Astrocyte (in vitro differentiated cells and primary cell): ENCODE results near the gene GSX2. TPM values are rescaled to one million over a fixed set of nuclear protein-coding genes. Genes with fewer than 3 reads are reported as not detected.

Experiments
- DNase-seq: peaks from one replicate; pipeline ENCODE4 v3.0.0-alpha.2; 2010; ENCODE audit warnings: low read depth
- FAIRE-seq: peaks from 2 replicates; lab custom pipeline; 2011; peaks lifted over from hg19 to GRCh38; lab: Jason Lieb, UNC
- H2AFZ ChIP-seq: 2 replicates; pipeline ENCODE4 v1.6.0; 2012; ENCODE audit warnings: low read depth, low read length, inconsistent platforms
- H3K27ac ChIP-seq: 2 replicates; pipeline ENCODE4 v1.5.1; 2011; ENCODE audit warnings: low read depth, low read length, inconsistent platforms
- H3K27me3 ChIP-seq: 2 replicates; pipeline ENCODE4 v1.6.0; 2011; ENCODE audit warnings: low read length, inconsistent platforms; ENCODE audit not compliant: insufficient read depth
- H3K36me3 ChIP-seq: 2 replicates; pipeline ENCODE4 v1.5.1; 2011; ENCODE audit warnings: low read length, inconsistent platforms; ENCODE audit not compliant: insufficient read depth
- H3K4me1 ChIP-seq: 2 replicates; pipeline ENCODE4 v1.5.1; 2011; ENCODE audit warnings: low read length, inconsistent platforms; ENCODE audit not compliant: insufficient read depth
- H3K4me2 ChIP-seq: 2 replicates; pipeline ENCODE4 v1.6.0; 2012; ENCODE audit warnings: low read length, inconsistent platforms
- H3K4me3 ChIP-seq: 2 replicates; pipeline ENCODE4 v1.5.1; 2011; ENCODE audit warnings: low read depth, mild to moderate bottlenecking, low read length, inconsistent platforms; ENCODE audit not compliant: insufficient read depth
- H3K79me2 ChIP-seq: 2 replicates; pipeline ENCODE4 v1.6.0; 2012; ENCODE audit warnings: mild to moderate bottlenecking, low read length, inconsistent platforms; ENCODE audit not compliant: insufficient read depth
- H3K9ac ChIP-seq: 2 replicates; pipeline ENCODE4 v1.6.0; 2012; ENCODE audit warnings: mild to moderate bottlenecking, low read length, inconsistent platforms
- H3K9me3 ChIP-seq: 2 replicates; pipeline ENCODE4 v1.5.1; 2012; ENCODE audit warnings: low read depth, mild to moderate bottlenecking, low read length, inconsistent platforms; ENCODE audit not compliant: insufficient read depth
- H4K20me1 ChIP-seq: 2 replicates; pipeline ENCODE4 v1.6.0; 2012; ENCODE audit warnings: low read length, inconsistent platforms; ENCODE audit not compliant: insufficient read depth
- H3K27ac Mint-ChIP-seq: one replicate; pipeline ENCODE4 v1.8.0; 2021; ENCODE audit warnings: mild to moderate bottlenecking, mixed read lengths; ENCODE audit not compliant: unreplicated experiment
- H3K27me3 Mint-ChIP-seq: one replicate; pipeline ENCODE4 v1.8.0; 2021; ENCODE audit warnings: low read depth, mixed read lengths; ENCODE audit not compliant: unreplicated experiment
- H3K36me3 Mint-ChIP-seq: one replicate; pipeline ENCODE4 v1.8.0; 2021; ENCODE audit warnings: low read depth, mixed read lengths; ENCODE audit not compliant: unreplicated experiment
- H3K4me1 Mint-ChIP-seq: one replicate; pipeline ENCODE4 v1.8.0; 2021; ENCODE audit warnings: low read depth, mixed read lengths; ENCODE audit not compliant: unreplicated experiment
- H3K4me3 Mint-ChIP-seq: one replicate; pipeline ENCODE4 v1.8.0; 2021; ENCODE audit warnings: mild to moderate bottlenecking, moderate library complexity, mixed read lengths; ENCODE audit not compliant: unreplicated experiment
- H3K9me3 Mint-ChIP-seq: one replicate; pipeline ENCODE4 v1.8.0; 2021; ENCODE audit warnings: mild to moderate bottlenecking, mixed read lengths; ENCODE audit not compliant: unreplicated experiment
- EZH2 ChIP-seq: IDR thresholded peaks from 2 replicates; pipeline ENCODE4 v1.6.1; 2012; ENCODE audit warnings: mild to moderate bottlenecking, low read length, inconsistent platforms; ENCODE audit not compliant: insufficient read depth
- total RNA-seq: library from RNA; stranded (reverse); gene quantifications from 2 replicates; pipeline ENCODE4 v1.2.1, GENCODE V29; 2021
- TF ChIP-seq, protein P1 (sequence below): IDR thresholded peaks from 2 replicates; pipeline ENCODE4 v1.5.1; 2011; ENCODE audit warnings: low read depth, mild to moderate bottlenecking, inconsistent platforms, low read length, moderate library complexity; ENCODE audit not compliant: insufficient read depth

Gene GSX2
- total RNA-seq, 1 donor from 2014 or later, result 1.7 TPM

DNA sequence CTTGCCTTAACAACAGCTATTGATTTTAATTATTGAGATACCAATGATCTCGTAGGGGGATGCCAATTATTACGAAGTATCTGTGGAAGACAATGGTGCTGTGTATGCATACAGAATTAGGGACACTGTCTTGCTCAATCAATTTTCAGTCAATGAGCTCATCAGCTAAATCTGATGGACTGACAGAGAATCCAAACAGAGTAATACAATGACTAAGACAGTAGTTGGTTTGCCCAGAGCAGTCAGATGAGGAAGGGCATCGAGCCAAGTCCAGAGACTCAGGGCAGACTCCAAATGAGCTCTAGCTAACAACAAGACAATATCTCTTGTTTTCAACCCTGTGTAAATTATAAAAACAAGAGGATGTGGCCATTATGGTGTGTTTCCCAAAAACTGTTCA is 14.7 kb upstream of the GSX2 start:
- Histone ChIP-seq H3K4me2 (peak overlapping the region; percentile 6), H2AFZ (no peak overlapping the region)
- FAIRE-seq, result peak; percentile 99

DNA sequence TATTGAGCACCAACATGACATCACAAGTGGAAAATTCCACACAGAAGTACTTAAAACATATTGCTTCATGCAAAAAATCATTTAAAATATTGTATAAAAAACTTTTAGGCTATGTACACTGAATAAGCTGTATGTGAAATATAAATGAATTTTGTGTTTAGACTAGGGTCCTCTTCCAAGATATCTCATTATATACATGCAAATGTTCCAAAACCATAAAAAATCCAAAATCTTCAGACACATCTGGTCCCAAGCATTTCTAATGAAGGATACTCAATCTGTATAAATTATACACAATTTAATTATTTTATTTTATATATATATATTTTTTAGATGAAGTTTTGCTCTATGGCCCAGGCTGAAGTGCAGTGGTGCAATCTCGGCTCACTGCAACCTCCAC is 10.1 kb upstream of the GSX2 start:
- no peaks in the 10 kb centered on the region for H3K36me3 ChIP-seq
- H3K4me1 ChIP-seq, result peaks cover 25% of the 10 kb centered on the region
- peaks cover 29% of the 10 kb centered on the region for H3K27me3 ChIP-seq
- H3K36me3 Mint-ChIP-seq, result no peaks in the 10 kb centered on the region
- no peak for DNase-seq
- TF ChIP-seq EZH2, result no peak
- TF ChIP-seq, protein P1, sequence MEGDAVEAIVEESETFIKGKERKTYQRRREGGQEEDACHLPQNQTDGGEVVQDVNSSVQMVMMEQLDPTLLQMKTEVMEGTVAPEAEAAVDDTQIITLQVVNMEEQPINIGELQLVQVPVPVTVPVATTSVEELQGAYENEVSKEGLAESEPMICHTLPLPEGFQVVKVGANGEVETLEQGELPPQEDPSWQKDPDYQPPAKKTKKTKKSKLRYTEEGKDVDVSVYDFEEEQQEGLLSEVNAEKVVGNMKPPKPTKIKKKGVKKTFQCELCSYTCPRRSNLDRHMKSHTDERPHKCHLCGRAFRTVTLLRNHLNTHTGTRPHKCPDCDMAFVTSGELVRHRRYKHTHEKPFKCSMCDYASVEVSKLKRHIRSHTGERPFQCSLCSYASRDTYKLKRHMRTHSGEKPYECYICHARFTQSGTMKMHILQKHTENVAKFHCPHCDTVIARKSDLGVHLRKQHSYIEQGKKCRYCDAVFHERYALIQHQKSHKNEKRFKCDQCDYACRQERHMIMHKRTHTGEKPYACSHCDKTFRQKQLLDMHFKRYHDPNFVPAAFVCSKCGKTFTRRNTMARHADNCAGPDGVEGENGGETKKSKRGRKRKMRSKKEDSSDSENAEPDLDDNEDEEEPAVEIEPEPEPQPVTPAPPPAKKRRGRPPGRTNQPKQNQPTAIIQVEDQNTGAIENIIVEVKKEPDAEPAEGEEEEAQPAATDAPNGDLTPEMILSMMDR, result no peak
- no peaks in the 10 kb centered on the region for H4K20me1 ChIP-seq
- no peak overlapping the region for H3K4me3 Mint-ChIP-seq
- H3K79me2 ChIP-seq, result no peaks in the 10 kb centered on the region
- H3K4me2 ChIP-seq, result no peak overlapping the region
- no peak overlapping the region for H3K4me3 ChIP-seq
- no peak overlapping the region for H3K27ac ChIP-seq
- peaks cover 22% of the 10 kb centered on the region for H3K27me3 Mint-ChIP-seq
- no peak overlapping the region for H2AFZ ChIP-seq
- H3K27ac Mint-ChIP-seq, result no peak overlapping the region
- no peaks in the 10 kb centered on the region for H3K9me3 Mint-ChIP-seq
- H3K4me1 Mint-ChIP-seq, result peaks cover 25% of the 10 kb centered on the region
- FAIRE-seq, result no peak
- no peaks in the 10 kb centered on the region for H3K9me3 ChIP-seq
- no peak overlapping the region for H3K9ac ChIP-seq

More for the DNA sequence above, 14.7 kb upstream of the GSX2 start:
- Histone ChIP-seq H3K4me1 (peaks cover 19% of the 10 kb centered on the region), H4K20me1 (no peaks in the 10 kb centered on the region), H3K79me2 (no peaks in the 10 kb centered on the region), H3K9me3 (no peaks in the 10 kb centered on the region), H3K4me3 (no peak overlapping the region), H3K9ac (no peak overlapping the region), H3K36me3 (no peaks in the 10 kb centered on the region), H3K27me3 (no peaks in the 10 kb centered on the region), H3K27ac (peak overlapping the region; percentile 13)
- no peaks in the 10 kb centered on the region for H3K9me3 Mint-ChIP-seq
- H3K4me3 Mint-ChIP-seq, result no peak overlapping the region
- peaks cover 31% of the 10 kb centered on the region for H3K4me1 Mint-ChIP-seq
- no peaks in the 10 kb centered on the region for H3K27me3 Mint-ChIP-seq
- no peak for TF ChIP-seq EZH2
- TF ChIP-seq, protein P1, result no peak
- no peaks in the 10 kb centered on the region for H3K36me3 Mint-ChIP-seq
- DNase-seq, result peak; percentile 75
- peak overlapping the region; percentile 63 for H3K27ac Mint-ChIP-seq

DNA sequence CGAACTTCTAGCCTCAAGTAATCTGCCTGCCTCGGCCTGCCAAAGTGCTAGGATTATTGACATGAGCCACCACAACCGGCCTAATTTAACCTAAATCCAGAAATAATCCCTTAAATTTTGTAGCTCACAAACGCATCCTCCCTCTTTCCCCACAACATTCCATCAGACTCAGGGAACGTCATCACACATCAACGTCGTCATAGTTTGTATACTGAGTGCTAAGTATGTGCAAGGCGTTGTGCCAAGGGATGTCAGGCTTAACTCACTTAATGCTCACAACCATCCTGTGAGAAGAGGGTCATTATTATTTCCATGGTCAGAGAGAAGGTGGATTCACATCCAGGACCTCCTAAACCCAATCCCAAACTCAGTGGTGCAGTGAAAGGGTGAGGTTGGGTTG is 9.6 kb upstream of the GSX2 start:
- H3K9me3 Mint-ChIP-seq, result no peaks in the 10 kb centered on the region
- FAIRE-seq, result no peak

More for the DNA sequence above, 9.6 kb upstream of the GSX2 start:
- Histone ChIP-seq H4K20me1 (no peaks in the 10 kb centered on the region), H3K27me3 (peaks cover 35% of the 10 kb centered on the region), H3K9ac (no peak overlapping the region), H3K79me2 (no peaks in the 10 kb centered on the region), H3K36me3 (no peaks in the 10 kb centered on the region), H2AFZ (no peak overlapping the region), H3K27ac (no peak overlapping the region), H3K4me3 (no peak overlapping the region), H3K9me3 (no peaks in the 10 kb centered on the region), H3K4me2 (peak overlapping the region; percentile 95), H3K4me1 (peaks cover 20% of the 10 kb centered on the region)
- TF ChIP-seq, protein P1, result no peak
- TF ChIP-seq EZH2, result no peak
- H3K4me1 Mint-ChIP-seq, result peaks cover 20% of the 10 kb centered on the region
- H3K4me3 Mint-ChIP-seq, result no peak overlapping the region
- no peak for DNase-seq
- no peaks in the 10 kb centered on the region for H3K36me3 Mint-ChIP-seq
- no peak overlapping the region for H3K27ac Mint-ChIP-seq
- peaks cover 27% of the 10 kb centered on the region for H3K27me3 Mint-ChIP-seq
